ENCODE results near the gene EFNA2. TPM values are rescaled to one million over a fixed set of nuclear protein-coding genes. Genes with fewer than 3 reads are reported as not detected.

Gene EFNA2
- total RNA-seq, 2 experiments from 2014 or later: not detected

GRCh38 chr19:1284293-1284978 lies 1.2 kb upstream of the EFNA2 start:
- ChIA-PET POLR2A (interaction anchor here (0.8 to 1.1 kb wide), 4 partner anchors 9 to 33 kb away, joined by 3 to 4 read pairs (median 4); partner anchors contain the start of gene CIRBP), CTCF (interaction anchor here (1.5 to 2.0 kb wide), 2 partner anchors 40 to 98 kb away, joined by 3 to 7 read pairs; no protein-coding TSS in a partner anchor)
- Mint-ChIP-seq H3K27me3 (peaks cover 25% of the 10 kb centered on the region), H3K9me3 (no peaks in the 10 kb centered on the region), H3K27ac (no peak overlapping the region), H3K36me3 (ENCODE audit: low read depth) (peaks cover 10% of the 10 kb centered on the region), H3K4me1 (ENCODE audit: low read depth) (peaks cover 5% of the 10 kb centered on the region), H3K4me3 (no peak overlapping the region)
- no peak for TF ChIP-seq CTCF (IDR thresholded peaks at IDR 0.05)
- intact Hi-C loops (cut with micrococcal nuclease): no loop called here
- DNase-seq (no peak), ATAC-seq (no peak)

GRCh38 chr19:1284979-1285736 lies 515 bp upstream of the EFNA2 start:
- ChIA-PET CTCF (interaction anchor here (1.5 to 2.0 kb wide), 2 partner anchors 41 to 98 kb away, joined by 3 to 7 read pairs; no protein-coding TSS in a partner anchor), POLR2A (interaction anchor here (0.8 to 1.1 kb wide), 3 partner anchors 8 to 34 kb away, joined by 3 to 4 read pairs (median 4); partner anchors contain the start of gene CIRBP)
- ATAC-seq (no peak), DNase-seq (no peak)
- H3K4me1 Mint-ChIP-seq (ENCODE audit: low read depth): peaks cover 2% of the 10 kb centered on the region
- intact Hi-C loops (cut with micrococcal nuclease): no loop called here
- H3K36me3 Mint-ChIP-seq (ENCODE audit: low read depth): peaks cover 3% of the 10 kb centered on the region
- no peaks in the 10 kb centered on the region for H3K9me3 Mint-ChIP-seq
- TF ChIP-seq CTCF (IDR thresholded peaks at IDR 0.05): no peak
- H3K4me3 Mint-ChIP-seq: peak overlapping the region; percentile 3
- H3K27me3 Mint-ChIP-seq: peaks cover 25% of the 10 kb centered on the region
- no peak overlapping the region for H3K27ac Mint-ChIP-seq

GRCh38 chr19:1286487-1287353 lies 1.0 kb downstream of the EFNA2 start:
- peaks cover 2% of the 10 kb centered on the region for H3K4me1 Mint-ChIP-seq (ENCODE audit: low read depth)
- POLR2A ChIA-PET: no interaction called here
- peaks cover 25% of the 10 kb centered on the region for H3K27me3 Mint-ChIP-seq
- intact Hi-C loops (cut with micrococcal nuclease): no loop called here
- ATAC-seq: no peak
- H3K9me3 Mint-ChIP-seq: no peaks in the 10 kb centered on the region
- H3K4me3 Mint-ChIP-seq: peak overlapping the region; percentile 43
- TF ChIP-seq CTCF (IDR thresholded peaks at IDR 0.05): no peak
- no peak overlapping the region for H3K27ac Mint-ChIP-seq
- no peak for DNase-seq
- CTCF ChIA-PET: no interaction called here
- H3K36me3 Mint-ChIP-seq (ENCODE audit: low read depth): no peaks in the 10 kb centered on the region

- ChIA-PET CTCF (no interaction called here), POLR2A (no interaction called here)
- DNase-seq (no peak), ATAC-seq (no peak)
- Mint-ChIP-seq H3K4me3 (no peak overlapping the region), H3K4me1 (ENCODE audit: low read depth) (peaks cover 2% of the 10 kb centered on the region), H3K27ac (no peak overlapping the region), H3K27me3 (peaks cover 29% of the 10 kb centered on the region), H3K36me3 (ENCODE audit: low read depth) (no peaks in the 10 kb centered on the region), H3K9me3 (no peaks in the 10 kb centered on the region)
- intact Hi-C loops (cut with micrococcal nuclease): no loop called here
- no peak for TF ChIP-seq CTCF (IDR thresholded peaks at IDR 0.05)
These were observed 1.9 kb downstream of the EFNA2 start for GRCh38 chr19:1287354-1288225.

Data from activated CD8-positive, alpha-beta T cell treated with anti-CD3 and anti-CD28 coated beads for 36 hours (primary cell).